ENCODE results near the gene GIMAP8.

DNA sequence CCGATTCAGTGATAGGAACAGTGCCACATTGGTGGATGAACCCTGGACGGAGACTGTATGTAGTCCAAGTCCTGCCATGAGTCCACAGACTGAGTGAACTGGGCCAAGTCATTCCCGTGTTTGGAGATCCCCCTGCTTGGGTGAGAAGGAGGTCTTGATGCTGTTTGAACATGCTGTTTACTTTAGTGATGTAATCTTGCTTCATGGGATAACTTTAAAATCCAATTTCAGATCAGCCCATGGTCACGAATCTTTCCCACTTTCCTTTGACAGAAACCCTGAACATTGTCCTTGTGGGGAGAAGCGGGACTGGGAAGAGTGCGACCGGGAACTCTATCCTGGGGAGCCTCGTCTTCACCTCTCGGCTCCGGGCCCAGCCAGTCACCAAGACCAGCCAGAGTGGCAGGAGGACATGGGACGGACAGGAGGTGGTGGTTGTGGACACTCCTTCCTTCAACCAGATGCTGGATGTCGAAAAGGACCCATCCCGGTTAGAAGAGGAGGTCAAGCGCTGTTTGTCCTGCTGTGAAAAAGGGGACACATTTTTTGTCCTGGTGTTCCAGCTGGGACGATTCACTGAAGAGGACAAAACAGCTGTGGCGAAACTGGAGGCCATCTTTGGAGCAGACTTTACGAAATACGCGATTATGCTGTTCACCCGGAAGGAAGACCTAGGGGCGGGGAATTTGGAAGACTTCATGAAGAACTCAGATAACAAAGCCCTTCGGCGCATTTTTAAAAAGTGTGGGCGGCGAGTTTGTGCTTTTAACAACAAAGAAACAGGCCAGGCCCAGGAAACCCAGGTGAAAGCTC is 26.6 kb downstream of the GIMAP8 start:
- TF ChIP-seq, protein P1, sequence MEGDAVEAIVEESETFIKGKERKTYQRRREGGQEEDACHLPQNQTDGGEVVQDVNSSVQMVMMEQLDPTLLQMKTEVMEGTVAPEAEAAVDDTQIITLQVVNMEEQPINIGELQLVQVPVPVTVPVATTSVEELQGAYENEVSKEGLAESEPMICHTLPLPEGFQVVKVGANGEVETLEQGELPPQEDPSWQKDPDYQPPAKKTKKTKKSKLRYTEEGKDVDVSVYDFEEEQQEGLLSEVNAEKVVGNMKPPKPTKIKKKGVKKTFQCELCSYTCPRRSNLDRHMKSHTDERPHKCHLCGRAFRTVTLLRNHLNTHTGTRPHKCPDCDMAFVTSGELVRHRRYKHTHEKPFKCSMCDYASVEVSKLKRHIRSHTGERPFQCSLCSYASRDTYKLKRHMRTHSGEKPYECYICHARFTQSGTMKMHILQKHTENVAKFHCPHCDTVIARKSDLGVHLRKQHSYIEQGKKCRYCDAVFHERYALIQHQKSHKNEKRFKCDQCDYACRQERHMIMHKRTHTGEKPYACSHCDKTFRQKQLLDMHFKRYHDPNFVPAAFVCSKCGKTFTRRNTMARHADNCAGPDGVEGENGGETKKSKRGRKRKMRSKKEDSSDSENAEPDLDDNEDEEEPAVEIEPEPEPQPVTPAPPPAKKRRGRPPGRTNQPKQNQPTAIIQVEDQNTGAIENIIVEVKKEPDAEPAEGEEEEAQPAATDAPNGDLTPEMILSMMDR (IDR thresholded peaks at IDR 0.05), result no peak
- no peak for TF ChIP-seq TCF7L2 (IDR thresholded peaks at IDR 0.05; ENCODE audit: low read depth, low read length)
